HL-60/S4 (cell line): ENCODE data around the gene PKM.
"Not testable (repeated sequence)": the region's sequence is repeated elsewhere in the genome, so short reads cannot be mapped to it uniquely, and the experiment has no call there.

Experiments
- in situ Hi-C: fragments of 300-500 bp; cut with MboI; formaldehyde crosslinking; loops from 2 replicates; pipeline ENCODE4 v1.14.3; 2022; ENCODE audit warnings: low sequenced_read_pairs

The PKM gene

GRCh38 chr15:72231066-72231832, at the start of gene PKM:
Gene PKM (minus strand): TSS chr15:72231190. CDS start chr15:72219097, 12,093 bp downstream.
- in situ Hi-C loops = no loop called here

GRCh38 chr15:72280751-72281150, 49.8 kb upstream of the PKM start:
- in situ Hi-C loops = no loop called here

- in situ Hi-C loops = no loop called here
These were observed 47.7 kb upstream of the PKM start for GRCh38 chr15:72278737-72279136.

GRCh38 chr15:72276326-72276700, 45.3 kb upstream of the PKM start:
- in situ Hi-C loops = no loop called here

- in situ Hi-C loops = not testable (repeated sequence)
These were observed 44.8 kb upstream of the PKM start for GRCh38 chr15:72275635-72276325.

- in situ Hi-C loops = no loop called here
These were observed 42.0 kb upstream of the PKM start for GRCh38 chr15:72272997-72273352.

GRCh38 chr15:72272213-72272996, 41.4 kb upstream of the PKM start, which contains the start of gene PARP6:
Gene PARP6 (minus strand): TSS chr15:72272554. CDS start chr15:72267477, 5,077 bp downstream.
- in situ Hi-C loops = no loop called here

GRCh38 chr15:72271895-72272212, 40.9 kb upstream of the PKM start:
- in situ Hi-C loops = no loop called here

- in situ Hi-C loops = no loop called here
These were observed 40.2 kb upstream of the PKM start for GRCh38 chr15:72271221-72271620.

GRCh38 chr15:72269739-72270138, 38.7 kb upstream of the PKM start:
- in situ Hi-C loops = no loop called here

- in situ Hi-C loops = no loop called here
These were observed 34.0 kb upstream of the PKM start for GRCh38 chr15:72265031-72265430.

GRCh38 chr15:72252663-72253299, 21.8 kb upstream of the PKM start:
- in situ Hi-C loops = no loop called here

GRCh38 chr15:72249142-72249810, 18.3 kb upstream of the PKM start:
- in situ Hi-C loops = no loop called here

GRCh38 chr15:72248514-72248913, 17.5 kb upstream of the PKM start:
- in situ Hi-C loops = no loop called here

- in situ Hi-C loops = no loop called here
These were observed 11.9 kb upstream of the PKM start for GRCh38 chr15:72242775-72243370.

- in situ Hi-C loops = no loop called here
These were observed 8.7 kb upstream of the PKM start for GRCh38 chr15:72239652-72240051.

GRCh38 chr15:72238586-72238985, 7.6 kb upstream of the PKM start:
- in situ Hi-C loops = no loop called here

GRCh38 chr15:72237853-72238224, 6.8 kb upstream of the PKM start:
- in situ Hi-C loops = no loop called here

- in situ Hi-C loops = no loop called here
These were observed 6.3 kb upstream of the PKM start for GRCh38 chr15:72237029-72237852.
